HCT116 (cell line): ENCODE results near the gene RNF145. TPM values are rescaled to one million over a fixed set of nuclear protein-coding genes. Genes with fewer than 3 reads are reported as not detected.

Experiments used
- ATAC-seq: fragments of 200-7000 bp; cut with Tn5 transposase; 2 replicates; pipeline ENCODE4 v1.9.1; 2020; ENCODE audit warnings: mild to moderate bottlenecking, moderate library complexity
- BruUV-seq: library from RNA; stranded (reverse); fragments of 400-500 nt; replicated peaks from 2 replicates; lab custom pipeline; 2021; lab: Mats Ljungman, UMichigan
- CTCF ChIA-PET: fragments of 300-600 bp; sonication (Branson Sonifier 250); formaldehyde crosslinking; loops from one replicate; lab custom pipeline; 2021; ENCODE audit warnings: antibody characterized with exemption; lab: Charles Lee
- POLR2A ChIA-PET: fragments of 300-600, 350-600 bp; sonication (Branson Sonifier 250); formaldehyde crosslinking; loops from one replicate; lab custom pipeline; 2021; ENCODE audit warnings: antibody characterized with exemption; lab: Charles Lee
- RAD21 ChIA-PET, 2 experiments: fragments of 300-600 bp; sonication (Branson Sonifier 250); formaldehyde crosslinking; loops; one replicate each; lab custom pipeline; 2023; ENCODE audit warnings: low total read pairs in 2 of 2; ENCODE audit not compliant: uncharacterized antibody in 2 of 2, unreplicated experiment in 2 of 2, low non-redundant PET in 1 of 2; lab: Charles Lee
- DNase-seq: peaks from one replicate; pipeline ENCODE4 v3.0.0-alpha.2; 2010; ENCODE audit warnings: low read depth, low spot score
- H2AFZ ChIP-seq: fragments of 200-600 bp; shearing (Covaris generic), sonication (generic); 2 replicates; pipeline ENCODE4 v1.6.1; 2017; ENCODE audit warnings: low read depth, mixed run types, mixed read lengths, antibody characterized with exemption, low read length; ENCODE audit not compliant: poor library complexity, severe bottlenecking
- H3K27ac ChIP-seq: 2 replicates; pipeline ENCODE4 v1.5.1; 2012; ENCODE audit warnings: low read depth, low read length
- H3K27me3 ChIP-seq: fragments of 200-600 bp; sonication (generic); 2 replicates; pipeline ENCODE4 v1.6.1; 2016; ENCODE audit warnings: mixed run types, low read length, mixed read lengths; ENCODE audit not compliant: insufficient read depth
- H3K36me3 ChIP-seq, 2 experiments: fragments of 200-500 bp in 1 of 2; fragments of 200-600 bp in 1 of 2; sonication (Bioruptor generic) in 1 of 2; sonication (generic) in 1 of 2; 2 replicates each; pipeline versions ENCODE4 v1.5.1 to v1.6.1; 2014 to 2016; ENCODE audit warnings: low read length in 2 of 2, inconsistent platforms in 1 of 2, mixed read lengths in 1 of 2, mixed run types in 1 of 2; ENCODE audit not compliant: insufficient read depth in 2 of 2, control insufficient read depth in 1 of 2
- H3K4me1 ChIP-seq, 2 experiments: fragments of 200-600 bp in 1 of 2; sonication (generic) in 1 of 2; 2 replicates each; pipeline versions ENCODE4 v1.5.1 to v1.6.1; 2012 to 2017; ENCODE audit warnings: low read length in 2 of 2, inconsistent platforms in 1 of 2, mild to moderate bottlenecking in 1 of 2, mixed read lengths in 1 of 2, mixed run types in 1 of 2, moderate library complexity in 1 of 2; ENCODE audit not compliant: insufficient read depth in 2 of 2, control insufficient read depth in 1 of 2
- H3K4me2 ChIP-seq: fragments of 200-600 bp; sonication (generic); 2 replicates; pipeline ENCODE4 v1.6.1; 2017; ENCODE audit warnings: mixed run types, low read length, mixed read lengths
- H3K4me3 ChIP-seq, 2 experiments: fragments of 200-600 bp in 1 of 2; sonication (generic) in 1 of 2; replicated peaks in 1 of 2; 2 replicates each; pipeline ENCODE4 v1.5.1; 2011 to 2016; ENCODE audit warnings: low read length in 2 of 2, control low read depth in 1 of 2, low read depth in 1 of 2, mild to moderate bottlenecking in 1 of 2, mixed read lengths in 1 of 2, mixed run types in 1 of 2
- H3K79me2 ChIP-seq: fragments of 200-600 bp; sonication (generic); 2 replicates; pipeline ENCODE4 v1.6.1; 2017; ENCODE audit warnings: mild to moderate bottlenecking, mixed run types, low read length, moderate library complexity, mixed read lengths; ENCODE audit not compliant: insufficient read depth
- H3K9ac ChIP-seq: fragments of 200-600 bp; sonication (generic); 2 replicates; pipeline ENCODE4 v1.6.1; 2016; ENCODE audit warnings: low read length, mixed read lengths
- H3K9me2 ChIP-seq: fragments of 200-600 bp; sonication (generic), shearing (Covaris generic); 2 replicates; pipeline ENCODE4 v1.6.1; 2017; ENCODE audit warnings: mixed run types, mild to moderate bottlenecking, moderate library complexity; ENCODE audit not compliant: insufficient read depth
- H3K9me3 ChIP-seq, 2 experiments: fragments of 200-500 bp in 1 of 2; fragments of 200-600 bp in 1 of 2; sonication (Bioruptor generic) in 1 of 2; sonication (generic) in 1 of 2; 2 replicates each; pipeline ENCODE4 v1.6.1; 2014 to 2017; ENCODE audit warnings: low read length in 2 of 2, mixed read lengths in 2 of 2, inconsistent platforms in 1 of 2, low read depth in 1 of 2, mild to moderate bottlenecking in 1 of 2, mixed run types in 1 of 2, moderate library complexity in 1 of 2; ENCODE audit not compliant: control insufficient read depth in 1 of 2, insufficient read depth in 1 of 2
- H4K20me1 ChIP-seq: fragments of 200-600 bp; sonication (generic), shearing (Covaris generic); 2 replicates; pipeline ENCODE4 v1.6.1; 2017; ENCODE audit warnings: mixed run types, mild to moderate bottlenecking, moderate library complexity; ENCODE audit not compliant: insufficient read depth
- JUND ChIP-seq: IDR thresholded peaks from 2 replicates; pipeline ENCODE4 v1.6.1; 2012
- SIN3A ChIP-seq: IDR thresholded peaks from 2 replicates; pipeline ENCODE4 v1.6.1; 2012; ENCODE audit warnings: low read depth
- ZNF274 ChIP-seq: fragments of 200-500 bp; sonication (Bioruptor generic); IDR thresholded peaks from 2 replicates; pipeline ENCODE4 v1.6.1; 2014; ENCODE audit warnings: mild to moderate bottlenecking, low read depth, low read length, inconsistent platforms
- intact Hi-C: fragments of 100-400 bp; cut with micrococcal nuclease; formaldehyde crosslinking; loops from 2 replicates; pipeline ENCODE4 v1.10.0; 2022
- total RNA-seq: library from RNA; stranded (reverse); gene quantifications from one replicate; pipeline ENCODE4 v1.2.1, GENCODE V29; 2021; ENCODE audit not compliant: unreplicated experiment
- TF ChIP-seq, protein P1 (sequence below): IDR thresholded peaks from 2 replicates; pipeline ENCODE4 v1.6.1; 2011; ENCODE audit warnings: mild to moderate bottlenecking, low read length, moderate library complexity; ENCODE audit not compliant: insufficient replicate concordance; ENCODE audit errors: extremely low read depth

Gene RNF145
- total RNA-seq, 1 experiment from 2014 or later, result 60.6 TPM

DNA sequence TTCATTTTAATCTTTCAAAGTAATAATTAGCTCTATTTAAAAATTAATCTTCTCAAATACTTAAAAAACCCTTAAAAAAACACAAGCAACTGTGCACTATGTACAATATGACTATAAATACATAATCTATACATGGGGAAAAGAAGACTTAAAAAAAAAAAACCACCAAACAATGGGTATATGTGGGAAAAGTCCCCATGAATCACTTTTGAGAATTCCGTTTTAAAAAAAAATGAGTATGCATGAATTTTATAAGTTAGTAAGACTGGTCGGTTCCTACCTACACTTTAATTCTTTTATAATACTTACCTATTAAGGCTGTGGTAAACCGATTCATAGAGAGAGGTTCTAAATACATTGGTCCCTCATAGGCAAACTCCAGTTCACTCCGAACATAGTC, 27.7 kb downstream of the RNF145 start:
- ATAC-seq, result no peak
- Histone ChIP-seq H3K4me1 (peaks cover 4 to 26% of the 10 kb centered on the region in 2 experiments; a peak in 3 of 4 replicates), H3K9ac (no peak overlapping the region), H3K27ac (no peak overlapping the region), H3K79me2 (peaks cover 51% of the 10 kb centered on the region), H3K27me3 (no peaks in the 10 kb centered on the region), H3K36me3 (no peaks in the 10 kb centered on the region), H3K4me2 (no peak overlapping the region), H4K20me1 (peaks cover 3% of the 10 kb centered on the region; the same call in 1 of the 2 replicates), H3K4me3 (no peak overlapping the region), H2AFZ (no peak overlapping the region), H3K9me3 (no peaks in the 10 kb centered on the region), H3K9me2 (no peaks in the 10 kb centered on the region)
- intact Hi-C loops, result no loop called here
- BruUV-seq, result no TSS peak
- CTCF ChIA-PET, result interaction anchor here (1.0 kb wide), 1 partner anchor 25 kb away, joined by 4 read pairs; no protein-coding TSS in a partner anchor
- no peak for DNase-seq
- POLR2A ChIA-PET, result no interaction called here
- RAD21 ChIA-PET, result no interaction called here
- no peak for TF ChIP-seq JUND

DNA sequence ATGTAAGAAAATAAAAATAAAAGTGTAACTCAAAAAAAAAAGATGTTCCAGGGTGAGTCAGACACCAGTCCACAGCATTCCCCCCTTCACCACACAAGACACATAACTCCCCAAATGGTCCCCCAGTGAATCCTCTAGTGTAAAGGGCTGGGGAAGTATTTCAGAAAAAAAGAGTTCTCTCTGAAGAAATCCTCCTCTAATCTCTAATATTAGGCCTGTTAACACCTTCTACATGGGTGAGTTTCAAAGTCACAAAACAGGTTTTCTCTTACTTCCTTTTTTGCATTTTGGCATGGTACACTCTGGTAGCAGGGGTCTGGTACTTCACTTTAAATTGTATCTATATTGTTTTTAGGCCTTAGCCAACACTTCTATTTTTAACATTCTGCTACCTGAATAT, 28.2 kb downstream of the RNF145 start:
- ATAC-seq, result no peak
- POLR2A ChIA-PET, result no interaction called here
- Histone ChIP-seq H3K9me2 (no peaks in the 10 kb centered on the region), H3K4me2 (no peak overlapping the region), H4K20me1 (peaks cover 3% of the 10 kb centered on the region; the same call in 1 of the 2 replicates), H3K9ac (no peak overlapping the region), H3K9me3 (no peaks in the 10 kb centered on the region), H3K4me3 (no peak overlapping the region), H3K79me2 (peaks cover 46% of the 10 kb centered on the region)
- CTCF ChIA-PET, result no interaction called here
- RAD21 ChIA-PET, result no interaction called here
- intact Hi-C loops, result no loop called here
- TF ChIP-seq, protein P1, sequence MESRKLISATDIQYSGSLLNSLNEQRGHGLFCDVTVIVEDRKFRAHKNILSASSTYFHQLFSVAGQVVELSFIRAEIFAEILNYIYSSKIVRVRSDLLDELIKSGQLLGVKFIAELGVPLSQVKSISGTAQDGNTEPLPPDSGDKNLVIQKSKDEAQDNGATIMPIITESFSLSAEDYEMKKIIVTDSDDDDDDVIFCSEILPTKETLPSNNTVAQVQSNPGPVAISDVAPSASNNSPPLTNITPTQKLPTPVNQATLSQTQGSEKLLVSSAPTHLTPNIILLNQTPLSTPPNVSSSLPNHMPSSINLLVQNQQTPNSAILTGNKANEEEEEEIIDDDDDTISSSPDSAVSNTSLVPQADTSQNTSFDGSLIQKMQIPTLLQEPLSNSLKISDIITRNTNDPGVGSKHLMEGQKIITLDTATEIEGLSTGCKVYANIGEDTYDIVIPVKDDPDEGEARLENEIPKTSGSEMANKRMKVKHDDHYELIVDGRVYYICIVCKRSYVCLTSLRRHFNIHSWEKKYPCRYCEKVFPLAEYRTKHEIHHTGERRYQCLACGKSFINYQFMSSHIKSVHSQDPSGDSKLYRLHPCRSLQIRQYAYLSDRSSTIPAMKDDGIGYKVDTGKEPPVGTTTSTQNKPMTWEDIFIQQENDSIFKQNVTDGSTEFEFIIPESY, result no peak
- TF ChIP-seq SIN3A (no peak), ZNF274 (no peak)
- TF ChIP-seq, all 23 proteins: peak for 0
- BruUV-seq, result no TSS peak
- DNase-seq, result no peak
- H3K36me3 ChIP-seq, result no peaks in the 10 kb centered on the region
- no peak overlapping the region for H2AFZ ChIP-seq
- H3K27me3 ChIP-seq, result no peaks in the 10 kb centered on the region
- peaks cover 4 to 26% of the 10 kb centered on the region in 2 experiments; a peak in 3 of 4 replicates for H3K4me1 ChIP-seq
- no peak overlapping the region for H3K27ac ChIP-seq
